K562 (cell line): ENCODE data around the gene BAIAP2L2. TPM values are rescaled to one million over a fixed set of nuclear protein-coding genes. Genes with fewer than 3 reads are reported as not detected.

Experiments
- ATAC-seq: fragments of 200-7000 bp; cut with Tn5 transposase; 3 replicates; pipeline ENCODE4 v1.9.1; 2020; ENCODE audit warnings: moderate library complexity
- BruUV-seq: library from RNA; stranded (reverse); fragments of 400-500 nt; replicated peaks from 2 replicates; lab custom pipeline; 2021; lab: Mats Ljungman, UMichigan
- CTCF ChIA-PET: fragments of 300-600 bp; formaldehyde crosslinking; extraction: SDS; loops from one replicate; lab custom pipeline; 2021; ENCODE audit warnings: low intra/inter-chr PET ratio; lab: Yijun Ruan, JAX
- POLR2A ChIA-PET: fragments of 300-600, 350-650 bp; sonication (Branson Sonifier 250); formaldehyde crosslinking; extraction: SDS; loops from one replicate; lab custom pipeline; 2021; ENCODE audit warnings: antibody characterized with exemption, inconsistent platforms; lab: Yijun Ruan, JAX
- DNase-seq, 4 experiments: peaks; one replicate each; pipeline versions ENCODE4 v3.0.0 to v3.0.0-alpha.2; 2011 to 2018; ENCODE audit warnings: low spot score in 3 of 4, mixed read lengths in 3 of 4; ENCODE audit errors: extremely low read depth in 1 of 4
- FAIRE-seq: peaks from 2 replicates; lab custom pipeline; 2011; peaks lifted over from hg19 to GRCh38; lab: Jason Lieb, UNC
- H2AFZ ChIP-seq: 2 replicates; pipeline ENCODE4 v1.6.0; 2011; ENCODE audit warnings: low read depth, low read length, control low read depth, inconsistent platforms
- H3K27ac ChIP-seq: fragments of 200-600 bp; 3 replicates; pipeline ENCODE4 v1.8.0; 2011; ENCODE audit warnings: low read depth, mild to moderate bottlenecking, control low read depth, inconsistent platforms, low read length, moderate library complexity, mixed read lengths; ENCODE audit errors: extremely low read depth
- H3K27me3 ChIP-seq, 2 experiments: fragments of 300-600 bp in 1 of 2; 2 replicates in 1 of 2; 3 replicates in 1 of 2; pipeline versions ENCODE4 v1.6.0 to v1.8.0; 2011; ENCODE audit warnings: inconsistent platforms in 2 of 2, low read length in 2 of 2, mild to moderate bottlenecking in 1 of 2, mixed read lengths in 1 of 2, moderate library complexity in 1 of 2; ENCODE audit not compliant: control insufficient read depth in 2 of 2, insufficient read depth in 2 of 2
- H3K36me3 ChIP-seq: fragments of 300-600 bp; 3 replicates; pipeline ENCODE4 v1.8.0; 2011; ENCODE audit warnings: mild to moderate bottlenecking, low read length, inconsistent platforms; ENCODE audit not compliant: control insufficient read depth, insufficient read depth
- H3K4me1 ChIP-seq, 2 experiments: fragments of 200-600 bp in 1 of 2; replicated peaks in 1 of 2; 2 replicates in 1 of 2; 3 replicates in 1 of 2; pipeline versions ENCODE4 v1.5.1 to v1.8.0; 2011; ENCODE audit warnings: inconsistent platforms in 2 of 2, low read length in 2 of 2, mild to moderate bottlenecking in 1 of 2, mixed read lengths in 1 of 2, moderate library complexity in 1 of 2; ENCODE audit not compliant: control insufficient read depth in 2 of 2, insufficient read depth in 2 of 2
- H3K4me2 ChIP-seq: 2 replicates; pipeline ENCODE4 v1.6.1; 2011; ENCODE audit warnings: low read length, control low read depth, inconsistent platforms, mixed read lengths; ENCODE audit not compliant: insufficient read depth
- H3K4me3 ChIP-seq: fragments of 200-600 bp; sonication (generic), shearing (Covaris generic); 2 replicates; pipeline ENCODE4 v1.5.1; 2016; ENCODE audit warnings: control low read depth, inconsistent platforms
- H3K79me2 ChIP-seq: fragments of 200-600 bp; 3 replicates; pipeline ENCODE4 v1.8.0; 2011; ENCODE audit warnings: low read length, inconsistent platforms; ENCODE audit not compliant: control insufficient read depth, insufficient read depth
- H3K9ac ChIP-seq, 2 experiments: 2 replicates each; pipeline versions ENCODE4 v1.6.0 to v1.6.1; 2011; ENCODE audit warnings: low read depth in 2 of 2, low read length in 2 of 2, control low read depth in 1 of 2, inconsistent platforms in 1 of 2, mild to moderate bottlenecking in 1 of 2, mixed read lengths in 1 of 2; ENCODE audit not compliant: insufficient read depth in 1 of 2
- H3K9me1 ChIP-seq: one replicate; pipeline ENCODE4 v1.6.0; 2011; ENCODE audit warnings: inconsistent platforms, mild to moderate bottlenecking, low read length, moderate library complexity; ENCODE audit not compliant: control insufficient read depth, insufficient read depth
- H3K9me3 ChIP-seq: replicated peaks from 2 replicates; pipeline ENCODE4 v1.5.1; 2011; ENCODE audit warnings: low read depth, low read length, inconsistent platforms; ENCODE audit not compliant: control insufficient read depth, insufficient read depth
- H4K20me1 ChIP-seq: replicated peaks from 2 replicates; pipeline ENCODE4 v1.6.1; 2011; ENCODE audit warnings: low read length, inconsistent platforms, mixed read lengths; ENCODE audit not compliant: control insufficient read depth, insufficient read depth
- ERF ChIP-seq: fragments of 450-650 bp; formaldehyde crosslinking; IDR thresholded peaks from 2 replicates; pipeline ENCODE4 v1.4.0; 2020; ENCODE audit warnings: mild to moderate bottlenecking, mixed read lengths
- FOSL1 ChIP-seq: fragments of 200-800 bp; sonication (Bioruptor generic); conservative IDR thresholded peaks from 2 replicates; pipeline ENCODE4 v1.6.1; 2016; ENCODE audit warnings: missing genetic modification characterization, missing compliant biosample characterization
- FUS ChIP-seq: fragments of 200-400 bp; formaldehyde crosslinking; optimal IDR thresholded peaks from 2 replicates; pipeline ENCODE3; 2017; ENCODE audit warnings: low read depth, low read length
- NBN ChIP-seq: fragments of 450-650 bp; IDR thresholded peaks from 2 replicates; pipeline ENCODE4 v1.6.1; 2016; ENCODE audit warnings: low read depth, mild to moderate bottlenecking
- NEUROD1 ChIP-seq: fragments of 150-350 bp; IDR thresholded peaks from 2 replicates; pipeline ENCODE4 v1.6.1; 2014; ENCODE audit warnings: borderline replicate concordance, low read length, low read depth; ENCODE audit not compliant: partially characterized antibody
- RBM14 ChIP-seq: fragments of 200-400 bp; formaldehyde crosslinking; IDR thresholded peaks from 2 replicates; pipeline ENCODE4 v1.6.1; 2018; ENCODE audit warnings: low read depth, mild to moderate bottlenecking, low read length, moderate library complexity, borderline replicate concordance; ENCODE audit not compliant: insufficient read depth
- ZNF436 ChIP-seq: fragments of 250-450, 450-650 bp; sonication (Bioruptor Pico); formaldehyde crosslinking; IDR thresholded peaks from 2 replicates; pipeline ENCODE4 v1.7.0; 2020; ENCODE audit warnings: mild to moderate bottlenecking
- WGBS: fragments of 100-300 bp; shearing (Covaris generic); methylation state at CpG from one replicate; pipeline ENCODE4 v1.1.6; 2016; ENCODE audit warnings: low coverage, mixed read lengths; ENCODE audit not compliant: insufficient coverage; ENCODE audit errors: missing lambda C conversion rate; 5-methylcytosine and 5-hydroxymethylcytosine counted together
- in situ Hi-C: fragments of 300-500 bp; cut with MboI; formaldehyde crosslinking; loops from 4 replicates; pipeline ENCODE4 v1.15.0; 2018; ENCODE audit warnings: inconsistent platforms, mixed read lengths
- intact Hi-C: fragments of 100-400 bp; cut with micrococcal nuclease; formaldehyde crosslinking; loops from 2 replicates; pipeline ENCODE4 v1.14.2; 2022
- polyA plus RNA-seq, 8 experiments: library from polyadenylated mRNA; depleted of rRNA in 4 of 8; stranded (reverse) in 5 of 8; unstranded in 3 of 8; fragments of >200 nt; fragmentation: Nextera tagmentation in 2 of 8; fragmentation: Illumina TruSeq in 1 of 8; extraction: Ambion mirVana in 2 of 8; extraction: Trizol in 1 of 8; gene quantifications; 2 replicates each; pipeline versions ENCODE4 v1.2.1 to v1.2.3, GENCODE V29; 2011 to 2014; ENCODE audit warnings: inconsistent platforms in 1 of 8, missing spikeins in 1 of 8
- total RNA-seq, 7 experiments: library from RNA; depleted of rRNA in 6 of 7; stranded (reverse); fragments of >200 nt in 6 of 7; fragmentation: Illumina TruSeq in 2 of 7; extraction: Trizol in 2 of 7; gene quantifications; 2 replicates each; pipeline versions ENCODE4 v1.2.1 to v1.2.3, GENCODE V29; 2011 to 2021; ENCODE audit warnings: low replicate concordance in 1 of 7
- TF ChIP-seq, protein P1 (sequence below): fragments of 250-450 bp; sonication (Bioruptor Pico); IDR thresholded peaks from 2 replicates; pipeline ENCODE4 v1.5.0; 2022; ENCODE audit warnings: mild to moderate bottlenecking
- TF ChIP-seq, protein P2 (sequence below): IDR thresholded peaks from 2 replicates; pipeline ENCODE4 v1.6.1; 2014; ENCODE audit warnings: antibody characterized with exemption
- TF ChIP-seq, protein P3 (sequence below): fragments of 250-450 bp; sonication (Bioruptor Pico); IDR thresholded peaks from 2 replicates; pipeline ENCODE4 v1.8.0; 2022; ENCODE audit warnings: moderate library complexity, mild to moderate bottlenecking, inconsistent platforms

The BAIAP2L2 gene
- total and polyA plus RNA-seq, 9 of the 15 experiments (the other 6 are each of a cell fraction or from before 2014, with no cell fraction given) = 0.04 to 0.22 (median 0.07) TPM; not detected in 4

GRCh38 chr22:38081636-38081940 is 28.9 kb downstream of the BAIAP2L2 start (continued):
- TF ChIP-seq, protein P1, sequence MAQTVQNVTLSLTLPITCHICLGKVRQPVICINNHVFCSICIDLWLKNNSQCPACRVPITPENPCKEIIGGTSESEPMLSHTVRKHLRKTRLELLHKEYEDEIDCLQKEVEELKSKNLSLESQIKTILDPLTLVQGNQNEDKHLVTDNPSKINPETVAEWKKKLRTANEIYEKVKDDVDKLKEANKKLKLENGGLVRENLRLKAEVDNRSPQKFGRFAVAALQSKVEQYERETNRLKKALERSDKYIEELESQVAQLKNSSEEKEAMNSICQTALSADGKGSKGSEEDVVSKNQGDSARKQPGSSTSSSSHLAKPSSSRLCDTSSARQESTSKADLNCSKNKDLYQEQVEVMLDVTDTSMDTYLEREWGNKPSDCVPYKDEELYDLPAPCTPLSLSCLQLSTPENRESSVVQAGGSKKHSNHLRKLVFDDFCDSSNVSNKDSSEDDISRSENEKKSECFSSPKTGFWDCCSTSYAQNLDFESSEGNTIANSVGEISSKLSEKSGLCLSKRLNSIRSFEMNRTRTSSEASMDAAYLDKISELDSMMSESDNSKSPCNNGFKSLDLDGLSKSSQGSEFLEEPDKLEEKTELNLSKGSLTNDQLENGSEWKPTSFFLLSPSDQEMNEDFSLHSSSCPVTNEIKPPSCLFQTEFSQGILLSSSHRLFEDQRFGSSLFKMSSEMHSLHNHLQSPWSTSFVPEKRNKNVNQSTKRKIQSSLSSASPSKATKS (CRISPR knock-in tag) = no peak
- TF ChIP-seq RBM14 (no peak), NBN (no peak), ERF (CRISPR knock-in tag) (no peak)
- TF ChIP-seq, protein P2, sequence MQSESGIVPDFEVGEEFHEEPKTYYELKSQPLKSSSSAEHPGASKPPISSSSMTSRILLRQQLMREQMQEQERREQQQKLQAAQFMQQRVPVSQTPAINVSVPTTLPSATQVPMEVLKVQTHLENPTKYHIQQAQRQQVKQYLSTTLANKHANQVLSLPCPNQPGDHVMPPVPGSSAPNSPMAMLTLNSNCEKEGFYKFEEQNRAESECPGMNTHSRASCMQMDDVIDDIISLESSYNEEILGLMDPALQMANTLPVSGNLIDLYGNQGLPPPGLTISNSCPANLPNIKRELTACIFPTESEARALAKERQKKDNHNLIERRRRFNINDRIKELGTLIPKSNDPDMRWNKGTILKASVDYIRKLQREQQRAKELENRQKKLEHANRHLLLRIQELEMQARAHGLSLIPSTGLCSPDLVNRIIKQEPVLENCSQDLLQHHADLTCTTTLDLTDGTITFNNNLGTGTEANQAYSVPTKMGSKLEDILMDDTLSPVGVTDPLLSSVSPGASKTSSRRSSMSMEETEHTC = no peak

- H3K9ac ChIP-seq = no peak overlapping the region
- intact Hi-C loops = no loop called here
- peaks cover 2 to 41% of the 10 kb centered on the region in 2 experiments; a peak in 2 of 5 replicates for H3K27me3 ChIP-seq
- no peaks in the 10 kb centered on the region for H3K36me3 ChIP-seq
- H3K4me2 ChIP-seq = no peak overlapping the region
- H3K4me3 ChIP-seq = no peak overlapping the region
- in situ Hi-C loops = no loop called here
- no peak for DNase-seq
- no peak overlapping the region for H3K27ac ChIP-seq
- no peak for FAIRE-seq
- no peaks in the 10 kb centered on the region for H3K9me1 ChIP-seq
- no peak for TF ChIP-seq NEUROD1
- TF ChIP-seq ZNF436 = no peak
- no peak for TF ChIP-seq FOSL1
- TF ChIP-seq, protein P3, sequence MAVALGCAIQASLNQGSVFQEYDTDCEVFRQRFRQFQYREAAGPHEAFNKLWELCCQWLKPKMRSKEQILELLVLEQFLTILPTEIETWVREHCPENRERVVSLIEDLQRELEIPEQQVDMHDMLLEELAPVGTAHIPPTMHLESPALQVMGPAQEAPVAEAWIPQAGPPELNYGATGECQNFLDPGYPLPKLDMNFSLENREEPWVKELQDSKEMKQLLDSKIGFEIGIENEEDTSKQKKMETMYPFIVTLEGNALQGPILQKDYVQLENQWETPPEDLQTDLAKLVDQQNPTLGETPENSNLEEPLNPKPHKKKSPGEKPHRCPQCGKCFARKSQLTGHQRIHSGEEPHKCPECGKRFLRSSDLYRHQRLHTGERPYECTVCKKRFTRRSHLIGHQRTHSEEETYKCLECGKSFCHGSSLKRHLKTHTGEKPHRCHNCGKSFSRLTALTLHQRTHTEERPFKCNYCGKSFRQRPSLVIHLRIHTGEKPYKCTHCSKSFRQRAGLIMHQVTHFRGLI (CRISPR knock-in tag) = no peak
- no peak for TF ChIP-seq FUS
- H3K79me2 ChIP-seq = no peaks in the 10 kb centered on the region
- CTCF ChIA-PET = interaction anchor here (0.7 kb wide), 1 partner anchor 275 kb away, joined by 3 read pairs; no protein-coding TSS in a partner anchor
- BruUV-seq = no TSS peak
- H3K9me3 ChIP-seq = no peaks in the 10 kb centered on the region
- no peak; the same call in 2 of the 3 replicates for ATAC-seq
- peaks cover 0 to 42% of the 10 kb centered on the region in 2 experiments; a peak in 2 of 5 replicates for H3K4me1 ChIP-seq
- 82% methylated on average over 12 of the region's 110 CpGs for WGBS
- no peak overlapping the region for H2AFZ ChIP-seq
- H4K20me1 ChIP-seq = no peaks in the 10 kb centered on the region
- POLR2A ChIA-PET = no interaction called here
Observed at GRCh38 chr22:38080850-38081635, 29.4 kb downstream of the BAIAP2L2 start.
